RPMI7951 (cell line): ENCODE results near the gene GPC6. TPM values are rescaled to one million over a fixed set of nuclear protein-coding genes. Genes with fewer than 3 reads are reported as not detected.
A peak's percentile ranks its signal among the peaks of the same experiment; 100 is the strongest.

Source experiments
- DNase-seq: peaks from one replicate; pipeline ENCODE4 v3.0.0-alpha.2; 2012; ENCODE audit warnings: low read depth
- total RNA-seq: library from RNA; depleted of rRNA; stranded (reverse); fragments of >200 nt; shearing (Covaris generic); gene quantifications from 2 replicates; pipeline ENCODE4 v1.2.3, GENCODE V29; 2014

The GPC6 gene
- total RNA-seq, 1 experiment from 2014 or later, result under 0.01 TPM

- DNase-seq, result no peak
Measured at GRCh38 chr13:94408314-94409036, 1181.9 kb downstream of the GPC6 start.

GRCh38 chr13:94411747-94412146 is 1185.1 kb downstream of the GPC6 start:
- DNase-seq, result no peak

GRCh38 chr13:94412870-94413597 is 1186.4 kb downstream of the GPC6 start:
- no peak for DNase-seq

DNA sequence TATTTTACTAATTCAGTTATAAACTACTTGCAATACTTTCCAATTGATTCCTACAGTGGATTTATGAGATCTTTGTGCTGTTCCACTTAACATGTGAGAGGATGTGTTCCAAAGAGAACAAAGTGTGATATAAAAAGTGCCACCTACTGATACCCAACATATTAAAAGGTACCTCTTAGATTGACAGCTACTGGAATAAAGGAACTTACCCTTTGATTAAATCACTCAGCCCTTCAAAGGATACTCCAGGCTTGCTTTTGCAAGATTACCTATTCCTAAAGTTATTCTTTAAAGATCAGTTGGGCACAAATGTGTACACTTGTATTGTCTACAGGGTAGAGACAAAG is 1187.0 kb downstream of the GPC6 start:
- DNase-seq, result no peak

GRCh38 chr13:94414141-94414540 is 1187.5 kb downstream of the GPC6 start:
- no peak for DNase-seq

- DNase-seq, result no peak
Measured at GRCh38 chr13:94414708-94415107, 1188.1 kb downstream of the GPC6 start.

- no peak for DNase-seq
Measured at GRCh38 chr13:94415500-94416237, 1189.1 kb downstream of the GPC6 start.

DNA sequence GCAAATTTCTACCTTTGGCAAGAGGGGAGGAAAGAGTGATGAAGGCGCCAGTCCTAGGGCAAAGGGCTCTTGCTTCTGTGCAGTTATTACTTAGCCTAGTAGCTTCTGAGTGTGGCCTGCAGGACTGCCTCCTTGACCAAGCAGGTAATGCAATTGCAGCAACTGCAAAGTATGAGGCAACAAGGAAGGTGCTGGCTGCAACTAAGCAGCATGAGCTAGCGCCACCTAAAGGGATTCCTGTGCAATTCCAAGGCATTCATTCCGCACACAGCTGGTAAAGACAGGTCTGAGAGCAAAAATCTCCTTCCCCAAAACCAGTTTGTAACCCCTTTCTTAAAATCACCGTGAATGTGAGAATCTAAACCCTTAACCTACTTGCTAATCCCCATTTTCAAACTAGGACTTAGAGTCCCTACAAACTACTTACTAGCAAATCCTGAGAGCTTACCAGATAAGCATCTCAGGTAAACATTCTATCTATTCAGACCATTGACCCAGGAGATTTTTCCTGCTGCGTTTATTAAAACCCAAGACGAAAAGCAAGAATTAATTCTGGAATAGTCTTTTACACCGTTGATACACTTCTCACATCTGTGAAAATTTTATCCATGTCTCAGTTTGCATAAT is 1190.0 kb downstream of the GPC6 start:
- peak; percentile 1 for DNase-seq

GRCh38 chr13:94417294-94417693 is 1190.7 kb downstream of the GPC6 start:
- no peak for DNase-seq

DNA sequence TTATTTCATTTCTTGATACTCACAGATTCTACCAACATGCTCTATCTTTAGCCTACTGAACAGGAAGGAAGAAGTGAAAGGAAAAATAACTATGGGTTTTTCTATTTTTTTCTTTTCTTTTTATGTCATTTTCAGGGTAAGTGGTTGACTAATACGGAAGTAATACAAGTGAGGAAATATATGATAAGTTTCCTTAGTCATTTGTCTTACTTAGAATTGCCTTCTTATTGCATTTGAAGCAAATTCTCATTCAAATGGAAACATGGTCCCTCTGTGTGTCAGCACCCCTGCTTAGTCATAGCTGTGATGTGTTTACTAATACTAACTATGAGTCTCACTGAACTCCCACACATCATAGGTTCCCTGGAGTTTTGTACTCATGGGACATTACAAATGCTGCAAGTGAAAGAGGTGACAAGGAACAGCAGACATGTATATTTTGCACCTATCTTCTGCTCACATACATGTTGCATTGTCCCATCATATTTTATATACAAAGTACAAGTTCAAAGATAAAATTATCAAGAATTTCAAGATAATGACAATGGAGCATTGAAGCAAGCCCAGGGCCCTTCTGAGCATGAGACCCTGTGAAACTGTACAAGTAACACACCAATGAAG is 1192.8 kb downstream of the GPC6 start:
- peak; percentile 2 for DNase-seq

DNA sequence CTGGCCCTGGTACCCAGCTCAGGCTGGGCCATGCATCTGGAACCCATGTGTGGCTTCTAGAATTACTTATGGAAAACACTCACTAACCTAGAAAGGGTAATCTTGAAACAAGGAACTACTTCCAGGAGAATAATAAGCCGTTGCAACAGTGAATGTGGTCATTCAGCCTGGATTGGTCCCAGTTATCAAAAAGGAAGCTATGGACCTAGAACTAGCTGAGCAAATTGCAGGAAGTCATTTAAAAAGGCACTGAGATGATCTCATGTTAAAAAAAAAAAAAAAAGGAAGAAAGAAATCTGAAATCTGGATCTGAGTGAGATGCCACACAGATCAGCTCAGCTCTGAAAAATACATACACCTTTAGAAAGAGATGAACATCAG is 1193.3 kb downstream of the GPC6 start:
- no peak for DNase-seq

DNA sequence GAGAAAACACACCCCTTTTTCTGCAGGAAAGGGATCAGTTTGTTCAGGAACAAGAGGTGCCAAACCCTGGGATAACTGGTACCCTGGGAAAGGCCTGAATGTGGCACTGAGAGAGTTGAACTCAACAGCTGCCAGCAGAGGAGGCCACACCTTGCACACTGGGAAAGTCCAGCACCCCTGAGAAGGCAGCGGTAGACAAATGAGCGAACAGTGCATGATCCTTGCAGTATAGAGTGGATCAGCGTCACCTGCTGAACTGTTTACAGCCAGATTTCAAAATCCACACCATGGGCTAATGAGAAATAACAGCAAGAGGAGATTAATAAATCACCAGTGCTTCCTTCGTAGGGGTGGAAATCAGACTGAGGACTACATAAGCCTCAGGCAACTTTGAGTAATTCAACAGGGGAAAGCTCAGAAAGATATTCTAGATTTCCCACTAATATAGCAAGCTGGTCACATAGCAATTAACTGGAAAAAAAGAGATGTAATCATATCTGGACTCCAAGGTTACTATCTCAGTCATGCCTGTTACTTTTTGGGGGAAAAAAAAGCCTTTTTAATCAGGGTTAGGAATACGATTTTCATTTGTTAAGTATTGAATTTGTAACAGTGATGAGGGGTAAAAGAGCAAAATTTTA is 1200.8 kb downstream of the GPC6 start:
- no peak for DNase-seq

DNA sequence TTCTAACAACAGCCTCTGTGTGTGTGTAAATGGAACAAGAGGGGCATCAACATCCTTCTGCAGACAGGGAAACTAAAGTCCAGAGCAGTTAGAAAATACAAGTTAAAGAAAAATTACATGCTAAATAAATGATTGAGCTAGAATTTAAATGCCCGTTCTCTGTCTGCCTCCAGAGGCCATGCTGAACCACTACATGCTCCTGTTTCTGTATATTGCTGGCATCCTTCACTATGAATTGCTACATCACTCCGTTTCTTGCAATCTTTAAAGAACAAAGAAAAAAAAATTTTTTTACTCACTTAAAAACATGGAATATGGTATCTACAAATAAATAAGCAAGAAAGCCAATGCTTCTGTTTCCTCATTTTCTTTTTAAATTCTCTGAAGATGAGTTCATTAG is 1205.0 kb downstream of the GPC6 start:
- no peak for DNase-seq

DNA sequence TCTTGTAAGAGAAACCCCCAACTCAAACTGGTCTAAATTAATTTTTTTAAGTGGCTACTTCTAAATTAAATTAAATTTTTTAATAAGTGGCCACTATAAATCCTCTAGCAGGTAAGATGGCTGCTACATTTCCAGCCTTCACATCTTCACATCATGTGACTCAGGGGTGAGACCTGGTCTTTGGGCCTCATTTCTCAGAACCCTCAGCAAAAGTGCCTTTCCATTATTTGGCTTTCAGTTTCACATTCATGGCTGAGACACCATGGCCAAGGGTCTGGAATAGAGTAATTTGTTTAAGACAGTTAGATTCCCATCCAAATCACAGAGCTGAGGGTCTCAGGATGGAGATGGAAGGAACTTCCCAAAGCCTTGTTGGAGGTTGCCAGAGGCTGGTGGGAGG is 1205.4 kb downstream of the GPC6 start:
- DNase-seq, result no peak

DNA sequence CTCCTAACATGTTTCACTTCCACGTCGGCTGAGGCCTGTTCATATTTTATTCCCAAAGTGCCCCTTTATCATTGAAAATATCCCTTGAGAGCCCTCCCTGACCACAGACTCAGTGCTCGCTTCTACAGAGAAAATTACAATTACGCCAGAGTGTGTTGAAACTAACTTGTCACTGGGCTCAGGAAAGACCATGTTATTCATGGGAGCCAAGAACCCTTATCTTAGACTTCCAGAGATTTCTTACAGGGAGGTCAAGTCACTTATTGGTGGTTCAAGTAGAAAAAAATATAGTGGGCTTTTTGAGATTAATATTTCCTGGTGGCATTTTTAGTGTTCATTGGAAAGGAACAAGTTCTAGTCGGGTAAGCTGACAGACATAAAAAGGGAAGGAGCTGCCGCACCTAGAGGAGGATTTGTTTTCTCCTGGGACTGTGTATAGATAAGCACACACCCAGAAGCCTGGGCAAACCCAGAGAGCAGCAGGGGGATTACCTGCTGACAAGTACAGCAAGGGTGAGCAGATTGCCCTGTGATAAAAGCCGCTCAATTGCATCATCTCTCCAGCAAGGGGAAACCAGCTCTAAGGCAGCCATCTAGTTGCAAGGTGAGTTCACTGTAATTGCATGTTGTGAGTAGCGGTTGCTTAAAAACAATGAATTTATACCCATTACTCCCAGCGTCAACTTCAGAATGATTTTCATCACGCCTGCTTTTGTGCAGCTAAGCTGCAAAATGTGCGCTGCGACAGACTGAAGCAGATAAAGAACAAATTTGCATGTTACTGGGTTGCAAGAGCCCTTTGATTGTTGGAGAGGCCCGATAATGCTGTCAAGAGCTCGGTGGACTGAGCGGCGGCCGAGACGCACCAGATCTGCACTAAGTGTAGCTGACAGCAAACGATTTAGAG is 1206.7 kb downstream of the GPC6 start:
- no peak for DNase-seq

DNA sequence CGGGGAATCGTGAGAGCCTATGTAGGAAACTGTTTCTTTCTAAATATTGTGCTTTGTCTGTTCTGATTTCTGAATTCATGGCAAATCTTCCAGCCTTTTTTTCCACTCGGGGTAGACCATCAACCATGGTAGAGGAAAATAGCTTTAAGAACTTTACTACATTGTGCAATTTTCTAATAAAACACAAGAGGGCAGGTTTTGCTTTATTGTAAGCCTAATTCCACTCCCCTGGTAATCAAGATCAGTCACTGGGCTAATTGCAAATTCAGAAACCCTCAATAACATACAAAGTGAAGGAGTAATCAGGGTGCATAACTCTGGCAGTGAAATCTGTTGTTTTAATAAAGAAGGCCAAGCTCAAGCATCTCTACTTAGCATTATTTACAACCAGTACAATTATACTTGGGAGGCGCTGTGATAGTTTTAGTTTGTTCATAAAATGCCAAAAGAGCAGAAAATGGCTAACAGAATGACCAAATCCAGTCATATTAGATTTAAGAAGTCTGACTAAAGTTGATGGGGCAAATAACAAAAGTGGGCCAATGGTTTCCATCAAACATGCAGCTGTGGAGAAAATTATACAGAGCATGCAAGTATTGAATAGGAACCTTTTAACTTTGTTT is 1209.1 kb downstream of the GPC6 start:
- DNase-seq, result peak; percentile 34

DNA sequence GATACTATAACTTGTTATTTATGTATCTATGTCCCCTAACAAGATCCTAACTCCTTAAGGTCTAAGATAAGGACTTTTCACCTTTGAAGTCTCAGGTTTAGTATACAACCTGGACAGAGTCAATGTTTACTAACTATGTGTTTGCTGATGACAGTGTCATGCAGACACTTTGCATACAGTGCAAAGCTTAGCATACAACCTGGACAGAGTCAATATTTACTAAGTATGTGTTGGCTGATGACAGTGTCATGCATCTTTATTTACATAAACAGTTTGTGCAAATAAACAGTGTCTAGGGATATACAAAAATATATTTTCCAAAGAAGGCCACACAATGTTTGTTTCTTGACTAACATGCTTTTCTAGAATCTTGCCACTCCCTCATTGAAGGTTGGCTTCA is 1218.2 kb downstream of the GPC6 start:
- no peak for DNase-seq

DNA sequence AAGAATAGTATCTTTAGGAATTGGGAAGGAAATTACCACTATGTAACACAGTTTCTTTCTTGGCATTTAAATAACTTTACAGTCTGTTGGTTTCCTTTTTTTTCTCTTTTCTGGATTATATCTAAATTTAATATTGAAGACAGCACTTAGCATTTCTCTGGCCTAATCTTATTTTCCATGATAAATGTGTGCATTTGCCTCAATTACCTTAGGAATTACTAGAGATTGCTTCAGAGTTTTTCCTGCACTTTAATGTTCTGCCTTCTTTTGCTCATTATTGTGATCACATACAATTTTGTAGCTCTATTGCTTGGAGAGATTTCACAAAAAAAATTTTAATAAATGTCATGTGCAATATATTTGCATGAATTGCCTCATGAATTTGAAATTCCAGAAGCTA is 1227.7 kb downstream of the GPC6 start:
- DNase-seq, result no peak

- peak; percentile 1 for DNase-seq
Measured at GRCh38 chr13:94454906-94455305, 1228.3 kb downstream of the GPC6 start.

DNA sequence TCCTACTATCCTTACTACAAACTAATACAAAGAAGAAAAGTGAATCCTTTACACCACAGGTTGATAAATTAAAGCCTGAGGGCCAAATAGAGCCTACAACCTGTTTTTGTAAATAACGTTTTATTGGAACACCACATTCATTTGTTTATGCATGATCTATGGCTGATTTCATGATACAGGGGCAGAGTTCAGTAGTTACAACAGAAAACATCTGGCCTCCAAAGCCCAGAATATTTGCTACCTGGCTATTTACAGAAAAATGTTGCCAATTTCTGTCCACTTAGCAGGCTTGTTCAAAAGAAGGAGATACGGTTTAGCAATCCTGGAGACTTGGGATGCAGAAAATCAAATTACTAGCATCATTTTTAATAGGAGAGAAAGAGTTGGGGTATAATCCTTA is 1228.8 kb downstream of the GPC6 start:
- no peak for DNase-seq
